T-helper 9 cell (primary cell): ENCODE data around the gene PPIP5K2.
"Not testable (repeated sequence)": the region's sequence is repeated elsewhere in the genome, so short reads cannot be mapped to it uniquely, and the experiment has no call there.

Experiments
- DNase-seq: peaks from one replicate; pipeline ENCODE4 v3.0.0-alpha.2; 2020

The PPIP5K2 gene

GRCh38 chr5:103126557-103126956, 6.5 kb downstream of the PPIP5K2 start:
- no peak for DNase-seq

- DNase-seq, result no peak
Measured at GRCh38 chr5:103127292-103127817, 7.3 kb downstream of the PPIP5K2 start.

GRCh38 chr5:103128202-103128601, 8.1 kb downstream of the PPIP5K2 start:
- DNase-seq, result no peak

GRCh38 chr5:103132684-103133083, 12.6 kb downstream of the PPIP5K2 start:
- DNase-seq, result no peak

GRCh38 chr5:103133231-103133630, 13.1 kb downstream of the PPIP5K2 start:
- no peak for DNase-seq

GRCh38 chr5:103135461-103135860, 15.4 kb downstream of the PPIP5K2 start:
- no peak for DNase-seq

GRCh38 chr5:103138202-103138690, 18.1 kb downstream of the PPIP5K2 start:
- no peak for DNase-seq

- DNase-seq, result peak; percentile 80
Measured at GRCh38 chr5:103139264-103139865, 19.3 kb downstream of the PPIP5K2 start.

GRCh38 chr5:103142132-103142531, 22.0 kb downstream of the PPIP5K2 start:
- DNase-seq, result not testable (repeated sequence)

GRCh38 chr5:103145196-103145595, 25.1 kb downstream of the PPIP5K2 start:
- DNase-seq, result no peak

- no peak for DNase-seq
Measured at GRCh38 chr5:103148213-103148612, 28.1 kb downstream of the PPIP5K2 start.

- DNase-seq, result no peak
Measured at GRCh38 chr5:103151156-103151555, 31.1 kb downstream of the PPIP5K2 start.

GRCh38 chr5:103166706-103167105, 46.6 kb downstream of the PPIP5K2 start:
- DNase-seq, result no peak

- DNase-seq, result no peak
Measured at GRCh38 chr5:103174147-103174546, 54.0 kb downstream of the PPIP5K2 start.

- DNase-seq, result no peak
Measured at GRCh38 chr5:103177543-103177942, 57.4 kb downstream of the PPIP5K2 start.

GRCh38 chr5:103178167-103178566, 58.1 kb downstream of the PPIP5K2 start:
- DNase-seq, result no peak

GRCh38 chr5:103186152-103186551, 66.1 kb downstream of the PPIP5K2 start:
- DNase-seq, result no peak

- DNase-seq, result no peak
Measured at GRCh38 chr5:103188436-103188835, 68.3 kb downstream of the PPIP5K2 start.

- no peak for DNase-seq
Measured at GRCh38 chr5:103203226-103203625, 83.1 kb downstream of the PPIP5K2 start.

GRCh38 chr5:103204990-103205389, 84.9 kb downstream of the PPIP5K2 start:
- DNase-seq, result not testable (repeated sequence)

- no peak for DNase-seq
Measured at GRCh38 chr5:103205991-103206700, 86.0 kb downstream of the PPIP5K2 start.

GRCh38 chr5:103207011-103207410, 86.9 kb downstream of the PPIP5K2 start:
- no peak for DNase-seq

- no peak for DNase-seq
Measured at GRCh38 chr5:103207653-103208052, 87.6 kb downstream of the PPIP5K2 start.

- no peak for DNase-seq
Measured at GRCh38 chr5:103208460-103208859, 88.4 kb downstream of the PPIP5K2 start.
